Esophagus squamous epithelium (tissue), 5 donors: Measurements from ENCODE around the gene SESN3. TPM values are rescaled to one million over a fixed set of nuclear protein-coding genes. Genes with fewer than 3 reads are reported as not detected.

Source experiments
- DNase-seq: peaks from one replicate; lab custom pipeline; 2025; lab: John Stamatoyannopoulos, UW
- H3K27ac ChIP-seq, 4 donors: fragments of 200-600 bp; sonication (generic); one replicate each; pipeline ENCODE4 v1.5.1; 2016 to 2019; ENCODE audit warnings: mild to moderate bottlenecking in 1 of 4
- H3K27me3 ChIP-seq, 4 donors: fragments of 200-600 bp; sonication (generic); 1 replicate in 3 of 4; 2 replicates in 1 of 4; pipeline versions ENCODE4 v1.5.1 to v1.6.0; 2017 to 2021; ENCODE audit warnings: antibody characterized with exemption in 1 of 4
- H3K36me3 ChIP-seq, 3 donors: fragments of 200-600 bp; sonication (generic); one replicate each; pipeline ENCODE4 v1.5.1; 2016 to 2019
- H3K4me1 ChIP-seq, 3 donors: fragments of 200-600 bp; sonication (generic); one replicate each; pipeline ENCODE4 v1.5.1; 2017 to 2019
- H3K4me3 ChIP-seq, 4 donors: fragments of 200-600 bp; sonication (generic); 1 replicate in 3 of 4; 2 replicates in 1 of 4; pipeline ENCODE4 v1.5.1; 2016 to 2019; ENCODE audit warnings: mild to moderate bottlenecking in 2 of 4, moderate library complexity in 1 of 4
- H3K9me3 ChIP-seq, 3 donors: fragments of 200-600 bp; sonication (generic); one replicate each; pipeline ENCODE4 v1.5.1; 2016 to 2019
- POLR2A ChIP-seq, 4 donors: fragments of 450-650 bp; IDR thresholded peaks; one replicate each; pipeline ENCODE4 v1.6.1; 2017; ENCODE audit warnings: antibody characterized with exemption in 4 of 4, mild to moderate bottlenecking in 4 of 4, moderate library complexity in 3 of 4
- WGBS, 2 donors: methylation state at CpG; one replicate each; pipeline ENCODE4 v1.1.5; 2018; 5-methylcytosine and 5-hydroxymethylcytosine counted together
- intact Hi-C: fragments of 100-400 bp; cut with DNase I; formaldehyde crosslinking; loops from one replicate; pipeline ENCODE4 v1.15.0; 2022
- total RNA-seq, 4 donors: library from RNA; depleted of rRNA; stranded (reverse); fragments of >200 nt; gene quantifications; one replicate each; pipeline ENCODE4 v1.1.0, GENCODE V29; 2016
- TF ChIP-seq, protein P1 (sequence below), 6 experiments: fragments of 450-650 bp in 4 of 6; fragments of 200-600 bp in 2 of 6; sonication (generic) in 2 of 6; IDR thresholded peaks; one replicate each; pipeline ENCODE4 v1.5.1; 2016 to 2019; ENCODE audit warnings: antibody characterized with exemption in 6 of 6, mild to moderate bottlenecking in 4 of 6, moderate library complexity in 4 of 6
- donor health status: DM: yes; HTN: yes; CAD: no.

The SESN3 gene
- total RNA-seq, 4 donors from 2014 or later = 11.3 to 33.7 (median 22.1) TPM

- Histone ChIP-seq H3K9me3 (no peaks in the 10 kb centered on the region), H3K27ac (no peak overlapping the region), H3K4me1 (peaks cover 3 to 29% (median 13%) of the 10 kb centered on the region in 3 donors), H3K36me3 (no peaks in the 10 kb centered on the region), H3K27me3 (no peaks in the 10 kb centered on the region), H3K4me3 (no peak overlapping the region)
- 59 to 79% methylated on average over 1 of the region's 1 CpG for WGBS, 2 donors
- TF ChIP-seq, protein P1, sequence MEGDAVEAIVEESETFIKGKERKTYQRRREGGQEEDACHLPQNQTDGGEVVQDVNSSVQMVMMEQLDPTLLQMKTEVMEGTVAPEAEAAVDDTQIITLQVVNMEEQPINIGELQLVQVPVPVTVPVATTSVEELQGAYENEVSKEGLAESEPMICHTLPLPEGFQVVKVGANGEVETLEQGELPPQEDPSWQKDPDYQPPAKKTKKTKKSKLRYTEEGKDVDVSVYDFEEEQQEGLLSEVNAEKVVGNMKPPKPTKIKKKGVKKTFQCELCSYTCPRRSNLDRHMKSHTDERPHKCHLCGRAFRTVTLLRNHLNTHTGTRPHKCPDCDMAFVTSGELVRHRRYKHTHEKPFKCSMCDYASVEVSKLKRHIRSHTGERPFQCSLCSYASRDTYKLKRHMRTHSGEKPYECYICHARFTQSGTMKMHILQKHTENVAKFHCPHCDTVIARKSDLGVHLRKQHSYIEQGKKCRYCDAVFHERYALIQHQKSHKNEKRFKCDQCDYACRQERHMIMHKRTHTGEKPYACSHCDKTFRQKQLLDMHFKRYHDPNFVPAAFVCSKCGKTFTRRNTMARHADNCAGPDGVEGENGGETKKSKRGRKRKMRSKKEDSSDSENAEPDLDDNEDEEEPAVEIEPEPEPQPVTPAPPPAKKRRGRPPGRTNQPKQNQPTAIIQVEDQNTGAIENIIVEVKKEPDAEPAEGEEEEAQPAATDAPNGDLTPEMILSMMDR (IDR thresholded peaks at IDR 0.05) = no peak
- TF ChIP-seq POLR2A (IDR thresholded peaks at IDR 0.05) = no peak
- DNase-seq = no peak
- intact Hi-C loops = no loop called here
These were observed 115.4 kb downstream of the SESN3 start for GRCh38 chr11:95115597-95115996.

Other genes with a start within 250 kb of the SESN3 start
- not detected for gene KDM4E, start 205.9 kb downstream of the SESN3 start, total RNA-seq
- not detected for gene KDM4F, start 181.8 kb downstream of the SESN3 start, total RNA-seq
- 10 to 100 TPM; 20.1 to 37.4 (median 22.2) TPM for gene SRSF8, start 164.3 kb downstream of the SESN3 start, total RNA-seq
- gene ENDOD1, start 141.4 kb downstream of the SESN3 start, total RNA-seq = 10 to 100 TPM; 27.8 to 44.8 (median 35.9) TPM